Cortex of kidney (tissue), 1 donor: ENCODE measurements around the gene ACTR6.
"Not testable (repeated sequence)": the region's sequence is repeated elsewhere in the genome, so short reads cannot be mapped to it uniquely, and the experiment has no call there.

Experiments
- DNase-seq: peaks from one replicate; lab custom pipeline; 2025; lab: John Stamatoyannopoulos, UW

The ACTR6 gene

DNA sequence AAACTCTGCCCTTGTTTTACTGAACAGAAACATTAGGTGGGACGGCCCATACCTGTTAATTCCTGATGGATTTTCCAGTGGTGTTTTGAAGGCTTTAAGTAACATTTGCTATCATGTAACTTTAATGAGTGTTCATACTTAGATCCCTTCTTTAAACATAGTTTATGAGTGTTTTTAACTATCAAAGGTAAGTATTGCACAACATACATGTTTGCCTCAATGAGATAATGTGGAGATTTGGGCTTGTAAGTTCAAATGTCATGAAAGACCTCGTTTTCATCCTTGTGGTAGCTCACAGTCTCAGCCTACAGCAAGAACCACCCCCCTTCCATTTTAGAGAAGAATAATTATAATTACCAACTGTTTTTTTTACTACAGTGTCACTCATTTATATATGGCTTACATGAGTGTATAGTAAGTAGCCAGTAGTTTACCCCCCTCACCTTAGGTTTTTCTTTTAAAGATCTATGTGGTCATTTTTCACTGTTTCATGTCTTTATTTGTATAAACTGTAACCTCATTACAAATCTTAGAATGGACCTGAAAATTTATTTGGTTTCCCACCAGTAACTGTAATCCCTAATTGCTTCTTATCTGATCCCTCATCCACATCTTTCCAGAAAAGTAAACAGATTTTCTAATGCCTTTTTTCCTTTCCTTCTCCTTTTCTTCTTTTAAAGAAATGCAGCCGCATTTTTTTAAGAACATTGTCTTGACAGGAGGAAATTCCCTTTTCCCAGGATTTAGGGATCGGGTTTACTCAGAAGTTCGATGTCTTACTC is 18.9 kb downstream of the ACTR6 start:
- no peak for DNase-seq

- DNase-seq, result no peak
These were observed 20.9 kb downstream of the ACTR6 start for GRCh38 chr12:100221523-100221922.

GRCh38 chr12:100222173-100222572 is 21.6 kb downstream of the ACTR6 start:
- not testable (repeated sequence) for DNase-seq

- DNase-seq, result no peak
These were observed 24.9 kb downstream of the ACTR6 start for GRCh38 chr12:100225491-100225890.

GRCh38 chr12:100229036-100229635 is 28.5 kb downstream of the ACTR6 start:
- no peak for DNase-seq

DNA sequence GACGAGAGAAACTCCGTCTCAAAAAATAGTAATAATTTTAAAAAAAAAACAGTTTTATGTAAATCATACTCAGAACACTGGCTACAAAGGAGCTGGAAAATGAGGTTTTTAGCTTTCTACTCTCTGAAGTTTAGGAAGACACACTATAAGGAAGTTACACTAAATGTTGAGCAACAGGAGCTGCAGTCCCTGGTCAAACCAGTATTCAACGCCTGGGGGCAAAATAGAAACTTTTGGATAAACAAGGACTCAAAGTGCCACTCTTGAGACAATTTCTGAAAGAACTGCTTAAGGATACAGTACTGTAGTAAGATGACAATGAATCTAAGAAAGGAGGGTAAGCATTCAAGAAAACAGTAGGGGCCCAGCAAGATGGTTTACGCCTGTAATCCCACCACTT is 29.3 kb downstream of the ACTR6 start:
- no peak for DNase-seq

DNA sequence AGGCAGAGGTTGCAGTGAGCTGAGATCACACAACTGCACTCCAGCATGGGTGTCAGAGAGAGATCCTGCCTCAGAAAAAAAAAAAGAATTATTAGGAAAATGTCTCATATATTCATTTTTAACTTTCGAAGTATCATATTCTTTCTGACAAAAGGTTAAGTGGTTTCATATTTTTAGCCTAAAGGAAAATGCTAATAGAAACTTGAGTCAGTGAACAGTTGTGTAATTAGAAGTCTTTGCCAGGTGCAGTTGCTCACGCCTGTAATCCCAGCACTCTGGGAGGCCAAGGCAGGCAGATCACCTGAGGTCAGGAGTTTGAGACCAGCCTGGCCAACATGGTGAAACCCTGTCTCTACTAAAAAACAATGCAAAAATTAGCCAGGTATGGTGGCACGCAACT is 31.3 kb downstream of the ACTR6 start:
- not testable (repeated sequence) for DNase-seq

DNA sequence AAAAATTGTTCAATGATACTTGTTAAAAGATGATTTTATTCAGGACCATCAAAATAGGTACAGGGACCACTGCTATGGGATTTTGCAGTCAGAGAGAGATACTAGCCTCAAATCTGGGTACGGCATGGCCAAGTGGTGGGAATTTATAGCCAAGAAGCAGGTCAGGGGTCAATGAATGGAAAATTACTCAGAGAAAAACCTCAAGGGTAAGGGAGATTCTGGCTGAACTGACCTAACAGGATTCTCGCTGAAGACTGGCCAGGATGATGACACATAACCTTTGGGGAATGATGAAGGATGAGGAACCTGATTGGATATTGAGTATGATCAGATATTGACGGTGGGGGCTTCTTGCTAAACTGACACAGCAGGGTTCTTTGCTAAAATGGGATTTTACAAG is 33.6 kb downstream of the ACTR6 start:
- DNase-seq, result no peak

GRCh38 chr12:100234591-100235304 is 34.1 kb downstream of the ACTR6 start:
- DNase-seq, result no peak

- DNase-seq, result no peak
These were observed 38.2 kb downstream of the ACTR6 start for GRCh38 chr12:100238801-100239200.

GRCh38 chr12:100239589-100239988 is 39.0 kb downstream of the ACTR6 start:
- DNase-seq, result no peak

DNA sequence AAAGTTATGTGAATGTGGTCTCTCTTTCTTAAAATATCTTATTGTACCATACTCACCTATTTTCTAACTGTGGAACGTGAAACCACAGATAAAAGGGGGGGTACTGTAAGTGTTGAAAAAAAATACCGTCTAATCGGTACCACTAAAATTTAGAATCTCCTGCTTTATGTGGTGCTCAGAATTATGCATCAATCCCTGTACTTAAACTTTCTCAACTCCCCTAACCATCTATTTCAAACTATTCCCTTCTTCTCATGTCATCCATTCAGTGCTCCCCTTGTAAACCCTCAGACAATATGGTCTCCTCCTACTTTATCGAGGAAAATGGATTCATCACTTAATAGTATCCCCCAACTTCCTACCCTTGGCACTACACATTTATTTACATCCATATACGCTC is 42.5 kb downstream of the ACTR6 start:
- DNase-seq, result no peak

DNA sequence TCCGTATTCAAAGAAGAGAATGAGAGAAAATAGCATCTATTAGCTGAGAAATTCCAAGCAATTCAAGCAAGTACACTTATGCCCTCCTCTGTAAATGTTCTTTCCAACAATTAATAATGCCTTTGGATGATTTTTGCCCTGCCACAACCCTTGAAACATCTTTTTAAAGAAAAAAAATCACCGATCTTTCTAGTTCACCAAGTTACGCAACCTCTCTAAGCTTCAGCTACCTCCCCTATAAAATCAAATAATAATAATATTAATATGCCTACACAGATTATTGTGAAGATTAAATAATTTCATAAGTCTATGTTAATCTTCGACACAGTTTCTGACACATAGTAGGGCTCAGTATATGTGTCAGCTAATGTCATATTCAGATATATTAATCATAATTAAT is 47.1 kb downstream of the ACTR6 start:
- DNase-seq, result no peak

GRCh38 chr12:100248886-100249285 is 48.3 kb downstream of the ACTR6 start:
- DNase-seq, result no peak

DNA sequence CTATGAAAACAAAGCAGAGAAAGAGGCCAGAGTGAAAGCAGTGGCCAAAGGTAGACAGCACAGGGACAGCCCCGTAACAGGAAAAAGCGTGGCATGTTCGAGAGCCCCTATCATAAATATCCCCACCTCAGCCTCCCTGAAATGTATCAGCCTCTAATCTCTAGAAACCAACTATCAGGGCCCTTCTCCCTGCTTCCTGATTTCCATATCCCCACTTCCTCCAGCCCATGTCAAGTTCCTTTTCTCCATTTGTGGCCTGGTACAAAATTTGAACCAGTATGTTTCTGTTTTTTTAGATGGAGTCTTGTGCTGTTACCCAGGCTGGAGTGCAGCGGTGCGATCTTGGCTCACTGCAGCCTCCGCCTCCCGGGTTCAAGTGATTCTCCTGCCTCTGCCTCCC is 49.3 kb downstream of the ACTR6 start:
- no peak for DNase-seq

- no peak for DNase-seq
These were observed 51.3 kb downstream of the ACTR6 start for GRCh38 chr12:100251917-100252316.

DNA sequence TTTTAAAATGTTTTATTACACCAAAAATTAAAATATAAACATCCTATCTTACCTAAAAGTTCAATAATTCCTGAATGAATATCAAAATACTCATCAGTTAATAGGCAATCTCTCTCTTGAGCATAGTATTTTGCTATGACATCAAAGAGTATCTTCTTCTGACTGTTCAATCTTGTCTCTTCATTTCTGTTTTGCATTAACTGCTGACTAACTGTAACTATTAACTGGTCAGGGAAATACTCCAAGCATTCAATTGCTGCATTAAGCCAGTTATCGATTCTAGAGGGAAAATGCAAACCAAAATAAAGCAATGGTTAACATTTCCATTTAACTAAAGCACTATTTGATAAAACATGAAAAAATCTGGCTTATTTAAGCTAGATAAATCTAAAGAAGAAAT is 52.8 kb downstream of the ACTR6 start:
- no peak for DNase-seq

DNA sequence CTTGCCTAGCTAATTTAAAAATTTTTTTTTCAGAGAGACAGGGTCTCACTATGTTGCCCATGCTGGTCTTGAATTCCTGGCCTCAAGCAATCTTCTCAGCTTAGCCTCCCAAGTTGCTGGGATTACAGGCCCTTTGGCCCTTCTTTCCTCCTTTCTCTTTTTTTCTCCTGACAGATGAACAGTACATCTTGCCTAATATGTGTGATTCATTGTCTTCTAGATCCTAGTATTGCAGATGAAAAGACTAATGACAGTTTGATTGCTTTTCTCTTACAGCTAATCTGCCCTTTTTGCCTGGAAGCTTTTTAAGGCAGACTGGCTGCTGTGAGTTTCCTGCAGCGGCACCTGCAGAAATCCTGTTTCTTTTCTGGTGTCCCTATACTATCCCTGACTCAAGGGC is 54.3 kb downstream of the ACTR6 start:
- DNase-seq, result no peak

DNA sequence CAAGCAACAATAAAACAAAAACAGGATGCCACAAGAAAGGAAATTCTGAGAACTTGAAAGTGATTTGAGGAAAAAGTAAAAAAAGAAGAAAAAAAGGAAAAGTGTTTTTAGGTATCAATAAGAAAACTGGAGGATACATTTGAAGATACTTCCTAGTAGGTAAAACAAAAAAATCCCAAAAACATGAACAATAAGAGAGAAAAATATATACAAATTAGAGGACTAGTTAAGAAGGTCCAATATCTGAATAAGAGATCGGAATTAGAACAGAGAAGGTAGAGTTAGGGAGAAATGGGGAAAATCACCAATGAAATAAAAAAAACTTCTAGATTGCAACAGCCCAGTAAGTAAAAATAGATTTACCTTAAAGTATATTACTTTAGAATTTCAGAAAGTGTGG is 57.5 kb downstream of the ACTR6 start:
- DNase-seq, result no peak

DNA sequence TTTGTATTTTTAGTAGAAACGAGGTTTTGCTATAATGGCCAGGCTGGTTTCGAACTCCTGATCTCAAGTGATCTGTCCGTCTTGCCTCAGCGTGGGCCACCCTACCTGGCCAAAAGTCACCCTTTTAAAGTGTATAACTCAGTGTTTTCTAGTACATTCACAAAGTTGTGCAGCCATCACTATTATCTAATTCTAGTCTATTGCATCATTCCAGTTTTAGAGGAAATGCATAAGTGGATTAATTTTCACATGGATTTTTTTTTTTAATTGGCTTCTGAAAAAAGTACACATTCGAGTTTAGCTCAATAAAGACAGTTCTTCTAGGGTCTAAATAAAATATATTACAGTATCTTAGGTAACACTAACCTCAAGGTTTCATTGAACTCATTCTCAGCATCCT is 62.5 kb downstream of the ACTR6 start:
- no peak for DNase-seq

GRCh38 chr12:100265107-100265506 is 64.5 kb downstream of the ACTR6 start:
- not testable (repeated sequence) for DNase-seq

- no peak for DNase-seq
These were observed 65.3 kb downstream of the ACTR6 start for GRCh38 chr12:100265732-100266584.

DNA sequence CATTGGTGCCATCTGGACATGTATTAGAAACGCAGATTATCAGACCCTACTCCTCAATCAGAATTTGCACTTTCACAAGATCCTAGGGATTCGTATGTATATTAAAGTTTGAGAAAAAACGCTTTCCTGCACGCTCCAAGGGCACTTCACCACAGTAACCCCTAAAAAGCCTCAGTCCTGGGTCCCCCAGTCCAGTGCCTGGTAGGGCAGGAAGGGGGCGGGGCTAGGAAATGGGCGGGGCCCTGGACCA is 65.9 kb downstream of the ACTR6 start:
- no peak for DNase-seq
